ES-I3 (cell line): ENCODE measurements around the gene P3H3.

Source experiments
- H3K36me3 ChIP-seq: 2 replicates; pipeline ENCODE4 v1.6.1; 2013; ENCODE audit warnings: mild to moderate bottlenecking, low read length, control low read depth, moderate library complexity; ENCODE audit not compliant: insufficient read depth
- H3K4me1 ChIP-seq: 2 replicates; pipeline ENCODE4 v1.6.1; 2013; ENCODE audit warnings: mild to moderate bottlenecking, control low read depth, low read length; ENCODE audit not compliant: insufficient read depth
- H3K9ac ChIP-seq: 2 replicates; pipeline ENCODE4 v1.6.1; 2013; ENCODE audit warnings: low read depth, mild to moderate bottlenecking, low read length, moderate library complexity
- H3K9me3 ChIP-seq: 2 replicates; pipeline ENCODE4 v1.6.1; 2013; ENCODE audit warnings: mild to moderate bottlenecking, low read length, moderate library complexity; ENCODE audit not compliant: control insufficient read depth, insufficient read depth

Gene P3H3

GRCh38 chr12:6788972-6789924 is 39.0 kb upstream of the P3H3 start, which contains the start of gene CD4:
Gene CD4, plus strand, starts transcription at chr12:6789528. Its CDS starts 10,611 bp downstream, at chr12:6800139.
- Histone ChIP-seq H3K36me3 (no peaks in the 10 kb centered on the region), H3K9ac (no peak within 1 kb of the TSS), H3K4me1 (peaks cover 8% of the 10 kb centered on the region), H3K9me3 (no peaks in the 10 kb centered on the region)

DNA sequence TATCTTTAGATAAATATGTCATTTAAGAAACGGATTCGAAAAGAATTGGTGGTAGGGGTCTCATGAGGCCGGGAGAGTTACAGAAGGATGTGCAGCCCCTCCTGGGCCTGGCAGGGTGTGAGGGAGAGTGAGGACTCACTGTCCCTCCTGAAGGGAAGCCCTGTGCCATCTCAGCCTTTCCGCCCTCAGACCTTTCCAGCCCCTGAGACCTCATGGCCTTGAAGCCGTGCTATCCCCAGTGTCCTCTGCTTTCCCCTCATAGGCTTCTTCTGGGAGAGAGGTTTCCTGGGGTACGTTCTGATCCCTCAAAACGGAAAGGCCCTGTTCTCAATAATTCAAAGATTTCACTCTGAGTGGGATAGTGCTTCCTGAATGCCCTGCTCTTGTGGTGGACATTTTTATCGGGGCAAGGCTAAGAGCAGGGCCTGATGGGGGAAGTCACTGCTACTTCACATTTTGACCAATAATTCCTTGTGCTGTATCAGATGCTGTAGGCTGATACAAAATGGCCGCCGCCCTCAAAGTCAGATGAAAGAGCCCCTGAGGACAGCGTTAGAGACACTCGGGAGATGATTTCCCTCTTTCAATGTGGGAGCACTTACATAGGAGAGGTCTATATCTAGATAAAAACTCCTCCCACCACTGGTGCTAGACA is 37.6 kb upstream of the P3H3 start:
- Histone ChIP-seq H3K9ac (no peak overlapping the region), H3K36me3 (no peaks in the 10 kb centered on the region), H3K9me3 (no peaks in the 10 kb centered on the region), H3K4me1 (peaks cover 8% of the 10 kb centered on the region)

DNA sequence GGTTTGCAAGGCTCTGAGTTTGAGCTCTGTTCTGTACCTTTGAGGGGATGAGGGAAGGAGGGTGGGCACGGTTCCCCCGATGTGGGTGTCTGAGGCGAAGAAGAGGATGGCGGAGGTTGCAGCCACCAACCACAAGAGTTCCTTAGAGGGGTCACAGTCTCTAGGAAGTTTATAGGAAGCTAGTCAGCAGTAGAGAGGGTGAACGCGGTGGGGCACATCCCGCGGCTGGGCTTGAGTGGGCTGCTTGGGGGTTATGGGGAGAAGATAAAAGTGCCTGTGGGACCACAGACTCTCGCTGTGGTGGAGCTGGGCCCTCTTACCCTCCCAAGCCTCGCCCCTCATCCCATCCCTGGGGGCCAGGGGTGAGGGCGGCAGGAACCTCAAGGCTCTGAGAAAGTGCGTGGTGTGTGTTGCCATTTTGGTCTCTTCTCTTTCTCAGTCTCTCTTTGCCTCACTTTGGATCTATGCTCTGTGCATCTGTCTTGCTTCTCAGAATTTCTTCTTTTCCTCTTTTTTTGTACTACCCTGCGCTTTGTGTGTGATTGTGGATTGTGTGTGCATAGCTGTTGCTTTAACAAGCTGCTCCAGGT is 36.2 kb upstream of the P3H3 start:
- no peaks in the 10 kb centered on the region for H3K9me3 ChIP-seq
- peaks cover 7% of the 10 kb centered on the region for H3K4me1 ChIP-seq
- no peaks in the 10 kb centered on the region for H3K36me3 ChIP-seq
- no peak overlapping the region for H3K9ac ChIP-seq

GRCh38 chr12:6792522-6793201 is 35.5 kb upstream of the P3H3 start:
- Histone ChIP-seq H3K9ac (no peak overlapping the region), H3K9me3 (no peaks in the 10 kb centered on the region), H3K36me3 (no peaks in the 10 kb centered on the region), H3K4me1 (peaks cover 4% of the 10 kb centered on the region; the same call in 1 of the 2 replicates)

DNA sequence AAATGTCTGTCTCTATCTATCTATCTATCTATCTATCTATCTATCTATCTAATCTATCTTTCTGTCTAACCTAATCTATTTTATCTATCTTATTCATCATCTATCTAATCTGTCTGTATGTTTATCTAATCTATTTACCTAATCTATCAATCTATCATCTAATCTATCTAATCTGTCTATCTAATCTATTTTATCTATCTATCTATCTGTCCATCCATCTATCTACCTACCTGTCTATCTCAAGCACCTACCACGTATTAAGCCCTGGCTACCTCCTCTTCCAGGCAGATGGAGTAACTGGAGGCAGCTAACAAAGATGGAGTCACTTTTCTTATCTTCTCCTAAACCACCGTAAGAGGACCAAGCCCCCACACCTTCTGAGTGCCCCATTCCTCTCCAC is 33.1 kb upstream of the P3H3 start:
- Histone ChIP-seq H3K9ac (no peak overlapping the region), H3K36me3 (no peaks in the 10 kb centered on the region), H3K4me1 (no peaks in the 10 kb centered on the region; the same call in 1 of the 2 replicates), H3K9me3 (no peaks in the 10 kb centered on the region)

DNA sequence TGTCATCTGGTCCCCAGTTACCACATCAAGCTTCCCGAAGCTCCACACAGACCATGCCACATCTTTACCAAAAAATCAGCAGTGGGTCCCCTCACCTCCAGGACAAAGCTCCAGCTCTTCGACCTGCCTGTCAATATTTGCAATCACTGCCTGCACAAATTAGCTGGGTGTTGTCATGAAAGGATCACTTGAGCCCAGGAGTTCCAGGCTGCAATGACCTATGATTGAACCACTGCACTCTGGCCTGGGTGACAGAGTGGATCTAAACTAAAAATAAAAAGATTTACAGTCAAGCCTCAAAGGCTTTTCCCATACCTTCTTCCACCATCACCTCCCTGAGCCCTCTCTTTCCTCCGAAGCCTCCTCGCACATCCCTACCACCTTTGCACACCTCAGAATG is 31.6 kb upstream of the P3H3 start:
- Histone ChIP-seq H3K4me1 (no peaks in the 10 kb centered on the region; the same call in 1 of the 2 replicates), H3K9me3 (no peaks in the 10 kb centered on the region), H3K36me3 (no peaks in the 10 kb centered on the region), H3K9ac (no peak overlapping the region)

GRCh38 chr12:6799147-6799546 is 29.1 kb upstream of the P3H3 start:
- no peaks in the 10 kb centered on the region for H3K36me3 ChIP-seq
- no peak overlapping the region for H3K9ac ChIP-seq
- no peaks in the 10 kb centered on the region for H3K4me1 ChIP-seq

GRCh38 chr12:6807170-6807569 is 21.0 kb upstream of the P3H3 start:
- Histone ChIP-seq H3K36me3 (no peaks in the 10 kb centered on the region), H3K9me3 (no peaks in the 10 kb centered on the region), H3K9ac (no peak overlapping the region), H3K4me1 (peaks cover 6% of the 10 kb centered on the region; the same call in 1 of the 2 replicates)

More at GRCh38 chr12:6799147-6799546, 29.1 kb upstream of the P3H3 start:
- H3K9me3 ChIP-seq = no peaks in the 10 kb centered on the region

DNA sequence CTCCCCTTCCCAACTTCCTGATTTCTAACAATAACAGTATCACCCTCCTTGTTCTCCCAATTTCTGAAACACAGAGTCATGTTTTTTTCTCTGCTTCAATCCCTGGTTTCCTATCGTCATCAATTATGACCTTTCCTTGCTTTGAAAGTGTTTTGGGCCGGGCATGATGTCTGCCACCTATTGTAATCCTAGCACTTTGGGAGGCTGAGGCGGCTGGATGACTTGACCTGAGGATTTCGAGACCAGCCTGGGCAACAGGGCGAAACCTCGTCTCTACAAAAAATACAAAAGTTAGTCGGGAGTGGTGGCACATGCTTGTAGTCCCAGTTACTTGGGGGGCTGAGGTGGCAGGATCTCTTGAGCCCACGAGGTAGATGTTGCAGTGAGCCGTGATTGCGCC is 19.2 kb upstream of the P3H3 start:
- H3K9me3 ChIP-seq = no peaks in the 10 kb centered on the region
- H3K36me3 ChIP-seq = no peaks in the 10 kb centered on the region
- peaks cover 6% of the 10 kb centered on the region; the same call in 1 of the 2 replicates for H3K4me1 ChIP-seq
- H3K9ac ChIP-seq = no peak overlapping the region

- Histone ChIP-seq H3K36me3 (no peaks in the 10 kb centered on the region), H3K9ac (no peak overlapping the region), H3K4me1 (peaks cover 6% of the 10 kb centered on the region; the same call in 1 of the 2 replicates), H3K9me3 (no peaks in the 10 kb centered on the region)
Observed at GRCh38 chr12:6810758-6811157, 17.4 kb upstream of the P3H3 start.

GRCh38 chr12:6813363-6813762 is 14.8 kb upstream of the P3H3 start:
- Histone ChIP-seq H3K9ac (no peak overlapping the region), H3K9me3 (no peaks in the 10 kb centered on the region), H3K4me1 (peaks cover 13% of the 10 kb centered on the region; the same call in 1 of the 2 replicates), H3K36me3 (no peaks in the 10 kb centered on the region)

DNA sequence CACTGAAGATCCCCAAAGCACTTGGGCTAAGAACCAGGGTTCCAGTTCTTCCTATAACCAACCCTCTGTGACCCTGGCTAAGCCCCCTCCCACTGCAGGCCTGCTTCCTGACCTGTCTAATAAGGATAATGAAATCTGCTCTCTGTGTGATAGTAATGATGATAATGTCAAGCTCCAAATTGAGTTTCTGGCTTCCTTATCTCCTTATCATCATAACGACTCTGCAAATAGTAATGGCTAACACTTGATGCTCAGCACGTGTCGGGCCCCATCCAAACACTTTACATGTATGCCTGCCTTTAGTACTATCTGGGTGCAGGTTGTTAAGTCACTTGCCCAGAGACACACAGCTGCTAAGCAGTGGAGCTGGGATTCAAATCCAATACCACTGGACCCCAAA is 11.6 kb upstream of the P3H3 start:
- Histone ChIP-seq H3K9me3 (no peaks in the 10 kb centered on the region), H3K36me3 (no peaks in the 10 kb centered on the region), H3K4me1 (peaks cover 25% of the 10 kb centered on the region), H3K9ac (no peak overlapping the region)

DNA sequence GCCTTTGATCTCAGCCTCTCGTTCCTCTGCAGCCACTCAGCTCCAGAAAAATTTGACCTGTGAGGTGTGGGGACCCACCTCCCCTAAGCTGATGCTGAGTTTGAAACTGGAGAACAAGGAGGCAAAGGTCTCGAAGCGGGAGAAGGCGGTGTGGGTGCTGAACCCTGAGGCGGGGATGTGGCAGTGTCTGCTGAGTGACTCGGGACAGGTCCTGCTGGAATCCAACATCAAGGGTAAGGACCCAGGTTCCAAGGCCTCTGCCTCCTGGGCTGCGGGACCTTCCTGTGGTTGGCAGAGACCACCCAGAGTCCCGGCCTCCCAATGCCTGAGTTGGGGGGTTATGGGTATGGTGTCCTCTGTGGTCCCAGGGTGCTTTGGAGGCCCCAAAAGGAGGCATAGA is 11.1 kb upstream of the P3H3 start:
- no peaks in the 10 kb centered on the region for H3K9me3 ChIP-seq
- peaks cover 25% of the 10 kb centered on the region for H3K4me1 ChIP-seq
- H3K9ac ChIP-seq = no peak overlapping the region
- H3K36me3 ChIP-seq = no peaks in the 10 kb centered on the region

- Histone ChIP-seq H3K9me3 (no peaks in the 10 kb centered on the region), H3K36me3 (no peaks in the 10 kb centered on the region), H3K9ac (no peak overlapping the region), H3K4me1 (peaks cover 25% of the 10 kb centered on the region)
Observed at GRCh38 chr12:6817662-6818157, 10.5 kb upstream of the P3H3 start.
